Trophoblast cell (in vitro differentiated cells and primary cell): ENCODE results near the gene CDK10.

Source experiments
- DNase-seq, 2 donors: peaks; one replicate each; pipeline ENCODE4 v3.0.0-alpha.2; 2016
- H2AFZ ChIP-seq: 2 replicates; pipeline ENCODE4 v1.6.1; 2013; ENCODE audit warnings: low read length, moderate library complexity, mild to moderate bottlenecking; ENCODE audit not compliant: insufficient read depth, poor library complexity
- H2AK5ac ChIP-seq: 2 replicates; pipeline ENCODE4 v1.6.1; 2013; ENCODE audit warnings: mild to moderate bottlenecking, low read length
- H2BK120ac ChIP-seq: 2 replicates; pipeline ENCODE4 v1.6.1; 2013; ENCODE audit warnings: low read length, mild to moderate bottlenecking, moderate library complexity; ENCODE audit not compliant: insufficient read depth, poor library complexity
- H2BK12ac ChIP-seq: 2 replicates; pipeline ENCODE4 v1.6.1; 2013; ENCODE audit warnings: mild to moderate bottlenecking, low read length, moderate library complexity
- H2BK5ac ChIP-seq: 2 replicates; pipeline ENCODE4 v1.6.1; 2013; ENCODE audit warnings: low read length, low read depth, moderate library complexity, mild to moderate bottlenecking; ENCODE audit not compliant: poor library complexity
- H3K14ac ChIP-seq: 2 replicates; pipeline ENCODE4 v1.6.1; 2013; ENCODE audit warnings: mild to moderate bottlenecking, low read length
- H3K18ac ChIP-seq: 2 replicates; pipeline ENCODE4 v1.6.1; 2013; ENCODE audit warnings: mild to moderate bottlenecking, low read length
- H3K23ac ChIP-seq: 2 replicates; pipeline ENCODE4 v1.6.1; 2013; ENCODE audit warnings: low read length
- H3K27ac ChIP-seq: 2 replicates; pipeline ENCODE4 v1.5.1; 2013; ENCODE audit warnings: low read depth, mild to moderate bottlenecking, inconsistent platforms, low read length, moderate library complexity
- H3K27me3 ChIP-seq: 2 replicates; pipeline ENCODE4 v1.6.1; 2013; ENCODE audit warnings: inconsistent platforms, mild to moderate bottlenecking, low read length, moderate library complexity; ENCODE audit not compliant: insufficient read depth
- H3K36me3 ChIP-seq, 2 experiments: 1 replicate in 1 of 2; 2 replicates in 1 of 2; pipeline ENCODE4 v1.6.1; 2013; ENCODE audit warnings: low read length in 2 of 2, mild to moderate bottlenecking in 2 of 2, moderate library complexity in 1 of 2; ENCODE audit not compliant: insufficient read depth in 2 of 2, control insufficient read depth in 1 of 2
- H3K4ac ChIP-seq: 2 replicates; pipeline ENCODE4 v1.6.1; 2013; ENCODE audit warnings: low read depth, mild to moderate bottlenecking, low read length, moderate library complexity
- H3K4me1 ChIP-seq, 2 experiments: 1 replicate in 1 of 2; 2 replicates in 1 of 2; pipeline ENCODE4 v1.6.1; 2013; ENCODE audit warnings: low read length in 2 of 2, mild to moderate bottlenecking in 2 of 2, moderate library complexity in 1 of 2; ENCODE audit not compliant: insufficient read depth in 2 of 2, control insufficient read depth in 1 of 2
- H3K4me2 ChIP-seq: 2 replicates; pipeline ENCODE4 v1.6.1; 2013; ENCODE audit warnings: inconsistent platforms, mild to moderate bottlenecking, low read length, moderate library complexity
- H3K4me3 ChIP-seq: 2 replicates; pipeline ENCODE4 v1.5.1; 2013; ENCODE audit warnings: mild to moderate bottlenecking, low read depth, low read length, inconsistent platforms
- H3K79me1 ChIP-seq: one replicate; pipeline ENCODE4 v1.6.1; 2013; ENCODE audit warnings: low read length
- H3K79me2 ChIP-seq: 2 replicates; pipeline ENCODE4 v1.6.1; 2013; ENCODE audit warnings: low read length, mild to moderate bottlenecking; ENCODE audit not compliant: control insufficient read depth, insufficient read depth, poor library complexity
- H3K9ac ChIP-seq: 2 replicates; pipeline ENCODE4 v1.6.1; 2013; ENCODE audit warnings: mild to moderate bottlenecking, low read length
- H3K9me3 ChIP-seq: 2 replicates; pipeline ENCODE4 v1.6.1; 2013; ENCODE audit warnings: low read depth, mild to moderate bottlenecking, control low read depth, inconsistent platforms, low read length; ENCODE audit not compliant: insufficient read depth
- H4K12ac ChIP-seq: 2 replicates; pipeline ENCODE4 v1.6.1; 2013; ENCODE audit warnings: low read depth, mild to moderate bottlenecking, low read length, moderate library complexity
- H4K8ac ChIP-seq: 2 replicates; pipeline ENCODE4 v1.6.1; 2013; ENCODE audit warnings: low read depth, mild to moderate bottlenecking, low read length, moderate library complexity
- H4K91ac ChIP-seq: one replicate; pipeline ENCODE4 v1.6.1; 2013; ENCODE audit warnings: low read depth, mild to moderate bottlenecking, low read length, moderate library complexity
- WGBS: extraction: QIAGEN DNeasy Blood & Tissue Kit; methylation state at CpG from one replicate; pipeline ENCODE4 v1.1.7; 2013; ENCODE audit warnings: missing lambda C conversion rate; ENCODE audit not compliant: insufficient read length, insufficient coverage; ENCODE audit errors: extremely low coverage; 5-methylcytosine and 5-hydroxymethylcytosine counted together

Gene CDK10

DNA sequence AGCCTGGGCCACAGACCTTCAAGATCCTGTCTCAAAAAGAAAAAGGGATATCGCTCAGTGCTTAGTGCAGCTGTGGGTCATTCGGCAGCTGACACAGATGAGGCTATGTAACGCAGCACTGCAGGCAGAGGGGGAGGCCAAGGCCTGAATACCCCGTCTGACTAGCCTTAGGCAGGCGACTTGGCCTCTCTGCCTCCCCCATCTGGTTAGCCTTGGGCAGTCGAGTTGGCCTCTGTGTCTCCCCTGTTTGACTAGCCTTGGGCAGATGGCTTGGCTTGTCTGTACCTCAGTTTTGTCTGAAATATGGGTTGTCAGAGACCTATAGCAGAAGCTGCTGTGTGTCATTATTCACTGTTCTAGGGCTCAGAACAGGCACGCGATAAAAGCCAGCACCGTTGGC lies 18.9 kb upstream of the CDK10 start:
- no peak overlapping the region for H4K8ac ChIP-seq
- no peak for DNase-seq
- H3K79me1 ChIP-seq: no peaks in the 10 kb centered on the region
- no peak overlapping the region for H3K18ac ChIP-seq
- H3K4me3 ChIP-seq: peak overlapping the region; percentile 2
- no peak overlapping the region for H3K4ac ChIP-seq
- H2BK12ac ChIP-seq: no peak overlapping the region
- no peak overlapping the region for H2AFZ ChIP-seq
- no peak overlapping the region for H3K23ac ChIP-seq
- no peak overlapping the region for H4K12ac ChIP-seq
- H3K9ac ChIP-seq: no peak overlapping the region
- peaks cover 19 to 20% of the 10 kb centered on the region in 2 experiments for H3K36me3 ChIP-seq
- no peak overlapping the region for H2BK120ac ChIP-seq
- WGBS: no CpG with 5 or more reads among the region's 9 CpGs
- no peak overlapping the region for H3K27ac ChIP-seq
- H3K79me2 ChIP-seq: no peaks in the 10 kb centered on the region
- H3K4me1 ChIP-seq: no peaks in the 10 kb centered on the region
- H3K14ac ChIP-seq: no peak overlapping the region
- H3K9me3 ChIP-seq: peaks cover 13% of the 10 kb centered on the region
- no peak overlapping the region for H2BK5ac ChIP-seq
- H3K4me2 ChIP-seq: no peak overlapping the region
- H4K91ac ChIP-seq: no peak overlapping the region
- no peaks in the 10 kb centered on the region for H3K27me3 ChIP-seq
- no peak overlapping the region for H2AK5ac ChIP-seq

DNA sequence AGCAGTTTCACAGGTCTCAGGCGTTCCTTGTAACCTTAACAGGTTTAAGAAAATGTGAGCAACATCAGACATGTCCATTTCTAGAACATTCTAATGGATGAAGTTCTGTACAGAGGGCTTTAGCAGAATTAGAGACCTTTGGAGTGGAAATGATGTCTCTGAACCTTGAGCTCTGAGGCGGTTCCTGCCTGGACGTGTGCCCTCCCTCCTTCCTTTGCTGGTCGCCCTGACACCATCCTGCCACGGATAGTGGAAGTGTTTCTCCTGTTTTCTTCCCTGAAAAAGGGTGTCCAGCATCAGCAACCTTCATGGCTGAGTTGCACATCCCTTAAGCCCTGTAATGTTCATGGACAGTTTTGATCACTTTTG lies 17.7 kb upstream of the CDK10 start:
- Histone ChIP-seq H3K14ac (no peak overlapping the region), H3K27ac (no peak overlapping the region), H3K4me2 (no peak overlapping the region), H3K9ac (no peak overlapping the region), H3K27me3 (no peaks in the 10 kb centered on the region), H2AK5ac (no peak overlapping the region), H2BK5ac (no peak overlapping the region), H3K9me3 (peaks cover 10% of the 10 kb centered on the region), H2AFZ (no peak overlapping the region), H3K79me1 (no peaks in the 10 kb centered on the region), H4K8ac (no peak overlapping the region), H3K4ac (no peak overlapping the region), H3K18ac (no peak overlapping the region), H3K23ac (no peak overlapping the region), H4K12ac (no peak overlapping the region), H4K91ac (no peak overlapping the region), H3K36me3 (peaks cover 14 to 15% of the 10 kb centered on the region in 2 experiments), H2BK12ac (no peak overlapping the region), H3K4me1 (no peaks in the 10 kb centered on the region), H3K4me3 (no peak overlapping the region), H2BK120ac (no peak overlapping the region), H3K79me2 (no peaks in the 10 kb centered on the region)
- DNase-seq: no peak
- no CpG with 5 or more reads among the region's 5 CpGs for WGBS

DNA sequence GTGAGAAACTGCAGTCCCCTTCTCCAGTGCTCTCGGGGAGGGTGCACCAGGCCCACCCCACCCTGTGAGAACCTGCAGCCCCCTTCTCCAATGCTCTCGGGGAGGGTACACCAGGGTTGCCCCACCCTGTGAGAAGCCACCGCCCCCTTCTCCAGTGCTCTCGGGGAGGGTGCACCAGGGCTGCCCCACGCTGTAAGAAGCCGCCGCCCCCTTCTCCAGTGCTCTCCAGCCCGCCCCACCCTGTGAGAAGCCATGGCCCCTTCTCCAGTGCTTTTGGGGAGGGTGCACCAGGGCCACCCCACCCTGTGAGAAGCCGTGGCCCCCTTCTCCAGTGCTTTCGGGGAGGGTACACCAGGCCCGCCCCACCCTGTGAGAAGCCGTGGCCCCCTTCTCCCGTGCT lies 16.7 kb upstream of the CDK10 start:
- Histone ChIP-seq H2BK12ac (no peak overlapping the region), H2AFZ (no peak overlapping the region), H3K18ac (no peak overlapping the region), H3K79me1 (no peaks in the 10 kb centered on the region), H3K14ac (no peak overlapping the region), H3K9ac (no peak overlapping the region), H3K23ac (no peak overlapping the region), H3K4ac (no peak overlapping the region), H3K27me3 (no peaks in the 10 kb centered on the region), H2BK120ac (no peak overlapping the region), H2AK5ac (no peak overlapping the region), H2BK5ac (no peak overlapping the region), H4K8ac (no peak overlapping the region), H3K4me3 (no peak overlapping the region), H3K79me2 (no peaks in the 10 kb centered on the region), H3K4me1 (no peaks in the 10 kb centered on the region), H3K27ac (no peak overlapping the region), H4K12ac (no peak overlapping the region), H3K9me3 (peaks cover 10% of the 10 kb centered on the region), H4K91ac (no peak overlapping the region), H3K36me3 (peaks cover 8 to 10% of the 10 kb centered on the region in 2 experiments), H3K4me2 (no peak overlapping the region)
- WGBS: no CpG with 5 or more reads among the region's 13 CpGs
- DNase-seq: no peak

DNA sequence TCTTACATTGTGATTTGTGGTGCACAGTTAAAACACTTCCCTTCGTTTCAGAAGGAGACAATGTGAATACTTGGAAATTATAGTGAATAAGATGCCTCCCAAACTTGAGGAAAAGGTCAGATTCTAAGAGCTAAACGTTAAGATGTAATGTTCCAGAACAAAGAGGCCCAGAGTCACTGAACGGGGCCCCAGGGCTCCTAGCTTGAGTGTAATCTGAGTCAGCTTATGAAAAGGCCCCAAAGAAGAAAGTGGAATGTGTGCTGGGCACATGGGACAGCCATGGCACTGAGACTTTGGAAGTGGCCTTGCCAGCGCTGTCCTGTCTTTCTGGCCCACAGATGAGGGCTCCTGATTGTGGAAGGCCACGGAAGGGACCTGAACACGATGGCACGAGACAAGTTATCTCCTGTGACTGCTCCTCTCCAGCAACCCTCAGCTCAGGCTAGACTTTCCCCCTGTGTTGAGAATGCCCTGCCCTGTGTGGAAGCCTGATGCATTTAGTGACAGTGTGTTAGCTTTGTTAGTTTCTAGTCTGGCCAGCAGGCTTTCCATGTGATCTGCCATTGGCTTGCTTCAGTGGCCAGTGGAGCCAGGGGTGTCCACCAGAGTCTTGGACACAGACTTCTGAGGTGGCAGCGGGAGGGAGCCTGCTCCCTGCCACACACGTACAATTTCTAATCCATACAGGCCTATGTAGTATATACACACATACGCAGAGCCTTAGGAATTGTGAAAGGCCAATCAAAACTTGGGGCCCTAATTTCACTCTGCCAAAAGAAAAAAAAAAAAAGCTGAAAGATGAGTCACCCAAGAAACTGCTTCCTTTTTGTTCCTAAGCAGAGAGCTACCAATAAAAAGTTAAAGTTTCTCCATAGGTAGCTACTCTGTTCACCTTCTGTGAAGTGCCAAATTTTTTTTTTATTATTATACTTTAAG lies 15.7 kb upstream of the CDK10 start:
- peaks cover 7% of the 10 kb centered on the region for H3K9me3 ChIP-seq
- no peak overlapping the region for H3K4me3 ChIP-seq
- DNase-seq: no peak
- peaks cover 5 to 7% of the 10 kb centered on the region in 2 experiments for H3K36me3 ChIP-seq
- H2AFZ ChIP-seq: no peak overlapping the region
- H2AK5ac ChIP-seq: no peak overlapping the region
- H3K14ac ChIP-seq: no peak overlapping the region
- H2BK5ac ChIP-seq: no peak overlapping the region
- no peaks in the 10 kb centered on the region for H3K79me2 ChIP-seq
- H3K4ac ChIP-seq: no peak overlapping the region
- no peak overlapping the region for H3K23ac ChIP-seq
- WGBS: no CpG with 5 or more reads among the region's 10 CpGs
- no peaks in the 10 kb centered on the region for H3K4me1 ChIP-seq
- H4K91ac ChIP-seq: no peak overlapping the region
- H3K9ac ChIP-seq: no peak overlapping the region
- H2BK120ac ChIP-seq: no peak overlapping the region
- no peak overlapping the region for H2BK12ac ChIP-seq
- H3K18ac ChIP-seq: no peak overlapping the region
- no peak overlapping the region for H3K27ac ChIP-seq
- H4K12ac ChIP-seq: no peak overlapping the region
- no peaks in the 10 kb centered on the region for H3K27me3 ChIP-seq
- no peaks in the 10 kb centered on the region for H3K79me1 ChIP-seq
- H4K8ac ChIP-seq: no peak overlapping the region
- H3K4me2 ChIP-seq: no peak overlapping the region
